Transverse colon (tissue), 4 donors: ENCODE results near the gene CD34.

Experiments
- CTCF ChIP-seq, 5 experiments: fragments of 200-600 bp in 3 of 5; fragments of 450-650 bp in 2 of 5; sonication (generic) in 3 of 5; IDR thresholded peaks; 1 replicate in 2 of 5; 2 replicates in 3 of 5; pipeline ENCODE4 v1.5.1; 2016 to 2017; ENCODE audit warnings: antibody characterized with exemption in 5 of 5, inconsistent platforms in 3 of 5, mild to moderate bottlenecking in 2 of 5, moderate library complexity in 1 of 5
- EP300 ChIP-seq: sonication (generic); formaldehyde crosslinking; IDR thresholded peaks from one replicate; pipeline ENCODE4 v1.6.1; 2017; ENCODE audit warnings: antibody characterized with exemption, low read depth
- POLR2A ChIP-seq: fragments of 450-650 bp; IDR thresholded peaks from one replicate; pipeline ENCODE4 v1.6.1; 2016; ENCODE audit warnings: antibody characterized with exemption, mild to moderate bottlenecking, moderate library complexity
- POLR2AphosphoS5 ChIP-seq, 3 donors: sonication (generic); formaldehyde crosslinking; IDR thresholded peaks; one replicate each; pipeline ENCODE4 v1.6.1; 2016; ENCODE audit warnings: antibody characterized with exemption in 3 of 3

DNA sequence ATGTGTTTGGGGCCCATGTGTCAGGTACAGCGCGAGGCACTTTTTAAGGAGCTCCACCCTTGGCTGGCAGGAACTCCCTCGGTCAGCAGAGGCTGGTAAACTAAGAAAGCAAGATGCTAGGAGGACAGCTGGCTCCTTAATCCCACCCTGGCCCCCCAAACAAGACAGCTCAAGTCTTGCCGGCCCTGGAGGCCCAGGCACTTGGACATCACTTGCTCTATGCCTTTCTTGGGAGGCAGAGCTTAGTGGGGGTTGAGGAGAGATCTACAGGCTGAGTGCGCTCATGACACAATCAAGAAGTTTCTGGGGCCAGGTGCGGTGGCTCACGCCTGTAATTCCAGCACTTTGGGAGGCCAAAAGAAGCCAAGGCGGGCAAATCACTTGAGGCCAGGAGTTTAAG is 78.1 kb downstream of the CD34 start:
- TF ChIP-seq CTCF (IDR thresholded peaks at IDR 0.05) (no peak), POLR2A (no peak), POLR2AphosphoS5 (IDR thresholded peaks at IDR 0.05) (no peak), EP300 (no peak)
